ENCODE measurements around the gene ADGRG7.

- TF ChIP-seq TEAD4 (IDR thresholded peaks at IDR 0.05; ENCODE audit: low read length) (no peak), TEAD4 (CRISPR knock-in tag; IDR thresholded peaks at IDR 0.05; ENCODE audit: borderline replicate concordance) (no peak), NFXL1 (CRISPR knock-in tag; IDR thresholded peaks at IDR 0.05) (no peak), POLR3A (IDR thresholded peaks at IDR 0.05; ENCODE audit: borderline replicate concordance, extremely low read depth, insufficient read depth, insufficient read length) (no peak), SUPT5H (IDR thresholded peaks at IDR 0.05) (no peak), CBX5 (IDR thresholded peaks at IDR 0.05; ENCODE audit: borderline replicate concordance, low read depth) (no peak), ZFP30 (CRISPR knock-in tag; IDR thresholded peaks at IDR 0.05; ENCODE audit: borderline replicate concordance) (no peak), POLR2A (conservative IDR thresholded peaks at IDR 0.05) (no peak), RAD21 (CRISPR knock-in tag; conservative IDR thresholded peaks at IDR 0.05 in 1 of 2, IDR thresholded peaks at IDR 0.05 in 1 of 2) (no peak), RFX5 (IDR thresholded peaks at IDR 0.05; ENCODE audit: low read depth, low read length) (no peak), MYC (IDR thresholded peaks at IDR 0.05; ENCODE audit: low read depth, low read length) (no peak), MYC (CRISPR knock-in tag; IDR thresholded peaks at IDR 0.05; ENCODE audit: borderline replicate concordance, low read depth) (no peak), ZSCAN29 (IDR thresholded peaks at IDR 0.05) (no peak), MTF1 (CRISPR knock-in tag; IDR thresholded peaks at IDR 0.05; ENCODE audit: borderline replicate concordance) (no peak), ZNF408 (CRISPR knock-in tag; IDR thresholded peaks at IDR 0.05; ENCODE audit: low read depth) (no peak)
- TF ChIP-seq, protein P1, sequence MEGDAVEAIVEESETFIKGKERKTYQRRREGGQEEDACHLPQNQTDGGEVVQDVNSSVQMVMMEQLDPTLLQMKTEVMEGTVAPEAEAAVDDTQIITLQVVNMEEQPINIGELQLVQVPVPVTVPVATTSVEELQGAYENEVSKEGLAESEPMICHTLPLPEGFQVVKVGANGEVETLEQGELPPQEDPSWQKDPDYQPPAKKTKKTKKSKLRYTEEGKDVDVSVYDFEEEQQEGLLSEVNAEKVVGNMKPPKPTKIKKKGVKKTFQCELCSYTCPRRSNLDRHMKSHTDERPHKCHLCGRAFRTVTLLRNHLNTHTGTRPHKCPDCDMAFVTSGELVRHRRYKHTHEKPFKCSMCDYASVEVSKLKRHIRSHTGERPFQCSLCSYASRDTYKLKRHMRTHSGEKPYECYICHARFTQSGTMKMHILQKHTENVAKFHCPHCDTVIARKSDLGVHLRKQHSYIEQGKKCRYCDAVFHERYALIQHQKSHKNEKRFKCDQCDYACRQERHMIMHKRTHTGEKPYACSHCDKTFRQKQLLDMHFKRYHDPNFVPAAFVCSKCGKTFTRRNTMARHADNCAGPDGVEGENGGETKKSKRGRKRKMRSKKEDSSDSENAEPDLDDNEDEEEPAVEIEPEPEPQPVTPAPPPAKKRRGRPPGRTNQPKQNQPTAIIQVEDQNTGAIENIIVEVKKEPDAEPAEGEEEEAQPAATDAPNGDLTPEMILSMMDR (IDR thresholded peaks at IDR 0.05 in 2 of 3, conservative IDR thresholded peaks at IDR 0.05 in 1 of 3; ENCODE audit: insufficient read depth in 2 of 3, low read depth in 1 of 3, low read length in 3 of 3) = no peak
Observed at GRCh38 chr3:100584101-100584660, 25.2 kb upstream of the ADGRG7 start.
